ENCODE results near the gene PCSK5.

GRCh38 chr9:75866273-75866871 is 24.1 kb upstream of the PCSK5 start:
- TF ChIP-seq JUND (IDR thresholded peaks at IDR 0.05) (no peak), CTCF (IDR thresholded peaks at IDR 0.05 in 2 of 3, conservative IDR thresholded peaks at IDR 0.05 in 1 of 3; ENCODE audit: borderline replicate concordance in 1 of 3, insufficient read depth in 1 of 3, low read depth in 2 of 3, low read length in 2 of 3) (peak; percentile 38 to 75 (median 67); a peak in 5 of 6 replicates), TCF7L2 (IDR thresholded peaks at IDR 0.05; ENCODE audit: borderline replicate concordance, extremely low read depth, insufficient read depth, insufficient read length) (no peak), POLR2A (IDR thresholded peaks at IDR 0.05; ENCODE audit: borderline replicate concordance, extremely low read depth, insufficient read depth, insufficient read length) (no peak), FOSL1 (IDR thresholded peaks at IDR 0.05; ENCODE audit: low read depth) (no peak), YY1 (IDR thresholded peaks at IDR 0.05; ENCODE audit: extremely low read depth, insufficient replicate concordance, low read depth, low read length) (no peak), POLR2AphosphoS5 (IDR thresholded peaks at IDR 0.05; ENCODE audit: low read depth, low read length) (no peak), REST (IDR thresholded peaks at IDR 0.05; ENCODE audit: low read depth) (no peak), RAD21 (IDR thresholded peaks at IDR 0.05; ENCODE audit: low read depth) (peak; percentile 51), ZNF274 (IDR thresholded peaks at IDR 0.05; ENCODE audit: low read depth, low read length) (no peak), ELF1 (IDR thresholded peaks at IDR 0.05; ENCODE audit: borderline replicate concordance, low read depth) (no peak)
